ENCODE measurements around the gene G6PC3.
"Not testable (repeated sequence)": the region's sequence is repeated elsewhere in the genome, so short reads cannot be mapped to it uniquely, and the experiment has no call there.

Gene G6PC3

DNA sequence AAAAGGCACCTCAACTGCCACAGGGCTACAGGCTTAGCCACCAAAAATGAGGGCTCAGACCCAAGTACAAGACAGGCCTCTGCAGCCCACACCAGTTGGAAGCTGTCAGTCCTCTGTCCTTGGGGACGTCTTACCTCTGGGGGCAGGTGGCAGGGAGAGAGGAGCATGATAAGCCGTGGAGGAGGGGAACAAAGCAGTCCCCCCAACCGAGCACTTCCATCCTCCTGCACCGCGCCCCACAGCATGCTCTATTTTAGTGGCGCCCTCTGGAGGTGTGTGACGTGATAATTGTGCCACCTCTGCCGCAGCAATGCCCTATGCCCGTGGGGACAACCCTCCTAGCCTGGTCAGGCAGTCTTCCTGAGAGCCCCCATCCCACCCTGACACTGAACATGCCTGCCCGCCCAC is 13.6 kb downstream of the G6PC3 start:
- DNase-seq (ENCODE audit: low read depth) = peak; percentile 60

DNA sequence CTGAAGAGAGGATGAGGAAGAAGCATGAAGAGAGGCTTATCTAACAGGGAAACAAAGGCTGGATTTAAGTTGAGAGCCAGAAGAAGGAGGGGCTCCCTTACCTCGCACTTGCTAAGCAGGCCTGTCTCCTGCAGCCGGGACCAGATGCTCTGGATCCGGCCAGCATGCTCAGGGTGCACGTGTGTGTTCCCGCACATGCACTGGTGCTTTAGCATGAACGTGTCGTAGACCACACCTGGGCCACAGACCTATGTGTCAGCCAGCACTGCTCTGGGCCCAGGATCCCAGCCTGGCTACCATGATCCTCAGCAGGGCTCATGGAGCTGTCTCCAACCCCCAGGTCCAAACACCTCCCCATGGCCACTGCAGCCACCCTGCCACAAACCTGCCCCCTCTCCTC is 14.4 kb downstream of the G6PC3 start:
- DNase-seq (ENCODE audit: low read depth) = no peak

DNA sequence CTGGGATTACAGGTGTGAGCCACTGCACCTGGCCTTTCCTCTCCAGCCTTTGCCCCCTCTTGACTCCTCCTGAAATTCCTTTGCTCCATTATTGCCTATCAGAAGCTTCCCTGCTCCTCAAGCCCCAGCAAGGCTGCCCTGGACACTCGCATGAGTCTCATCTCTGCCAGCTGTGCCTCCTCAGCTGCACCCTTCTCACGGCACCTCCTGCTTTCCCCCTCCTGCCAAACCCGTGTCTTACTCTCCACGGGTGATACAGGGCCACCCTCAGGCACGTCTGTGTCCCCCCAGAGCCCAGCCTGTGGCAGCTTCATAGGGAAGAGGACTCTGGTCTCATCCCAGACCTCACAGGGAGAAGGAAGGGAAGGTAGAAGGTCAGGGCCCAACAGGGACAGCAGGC is 15.4 kb downstream of the G6PC3 start:
- no peak for DNase-seq (ENCODE audit: low read depth)

DNA sequence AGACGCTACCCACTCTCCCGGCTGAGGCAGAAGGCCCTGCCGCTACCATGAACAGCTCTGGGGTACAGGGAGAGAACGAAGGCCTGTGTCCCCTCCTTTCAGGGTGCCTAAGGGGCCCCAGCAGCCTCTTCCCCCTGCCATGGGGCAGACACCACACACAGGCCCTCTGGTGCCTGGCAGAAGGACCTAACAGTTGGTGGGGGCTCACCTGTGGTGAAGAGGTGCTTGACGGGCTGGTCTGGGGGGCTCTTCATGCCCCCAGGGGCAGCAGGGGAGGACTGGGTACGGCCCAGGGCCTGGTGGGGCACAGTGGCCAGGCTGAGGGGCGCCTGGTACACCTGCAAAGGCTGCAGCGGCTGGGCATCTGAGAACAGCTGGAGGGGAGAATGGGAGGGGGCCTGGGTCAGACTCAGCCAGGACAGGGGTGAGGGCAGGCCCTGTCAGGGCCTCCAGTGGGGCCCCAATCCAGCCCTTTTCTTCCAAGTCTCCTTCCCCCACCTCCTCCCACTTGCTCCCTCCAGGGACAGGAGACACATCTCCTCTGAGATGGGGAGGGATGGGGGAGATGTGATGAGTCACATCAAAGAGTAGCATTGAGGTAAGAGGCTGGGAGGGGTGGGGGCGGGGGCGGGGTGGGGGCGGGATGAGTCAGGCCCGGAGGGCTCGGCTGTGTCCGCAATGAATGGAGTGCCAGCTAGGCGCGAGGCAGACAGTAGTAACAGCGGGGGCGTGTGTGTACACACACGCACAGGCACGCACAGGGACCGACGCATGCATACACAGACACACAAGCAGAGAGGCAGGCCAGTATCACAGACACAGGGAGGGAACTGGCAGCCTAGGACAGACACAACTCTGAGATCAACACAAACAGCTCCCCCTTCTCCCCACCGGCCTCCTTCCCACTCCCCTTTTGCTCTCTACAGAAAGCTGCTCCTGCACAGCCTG is 16.1 kb downstream of the G6PC3 start:
- DNase-seq (ENCODE audit: low read depth) = peak; percentile 96

DNA sequence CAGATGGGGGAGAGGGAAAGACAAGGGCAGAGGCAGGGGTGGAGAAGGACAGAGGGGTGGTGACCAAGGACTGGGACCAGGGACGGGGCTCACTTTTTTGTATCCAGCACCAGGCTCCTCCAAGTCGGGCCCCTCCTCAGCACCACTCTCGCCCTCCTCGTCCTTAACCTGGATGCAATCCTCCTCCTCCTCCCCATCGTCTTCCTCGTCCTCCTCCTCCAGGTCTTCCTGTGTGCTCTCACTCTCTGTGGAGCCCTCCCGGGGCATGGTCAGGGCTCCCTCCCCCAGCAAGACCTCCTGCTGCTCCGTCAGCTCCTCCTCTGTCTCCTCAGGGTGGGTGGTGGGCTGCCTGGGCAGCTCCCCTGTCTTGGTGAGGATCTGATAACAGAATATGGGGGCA is 16.8 kb downstream of the G6PC3 start:
- no peak for DNase-seq (ENCODE audit: low read depth)

DNA sequence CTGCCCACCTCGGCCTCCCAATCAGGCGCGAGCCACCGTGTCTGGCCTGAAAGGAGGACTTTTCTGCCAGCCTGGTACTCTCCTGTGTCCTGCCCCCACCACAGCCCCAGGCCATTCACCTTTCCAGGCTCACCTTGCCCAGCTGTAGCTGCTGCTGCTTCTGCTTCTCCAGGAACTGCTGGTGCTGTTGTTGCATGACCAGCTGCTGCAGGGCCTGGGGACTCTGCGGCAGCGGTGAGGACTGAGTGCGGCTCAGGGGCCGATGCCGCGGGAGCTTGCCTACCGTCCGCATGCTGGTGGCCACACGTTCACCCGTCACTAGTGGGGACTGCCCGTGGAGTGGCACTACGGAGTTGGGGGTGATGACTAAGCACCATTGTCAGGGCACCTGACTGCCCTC is 17.7 kb downstream of the G6PC3 start:
- DNase-seq (ENCODE audit: low read depth) = no peak

DNA sequence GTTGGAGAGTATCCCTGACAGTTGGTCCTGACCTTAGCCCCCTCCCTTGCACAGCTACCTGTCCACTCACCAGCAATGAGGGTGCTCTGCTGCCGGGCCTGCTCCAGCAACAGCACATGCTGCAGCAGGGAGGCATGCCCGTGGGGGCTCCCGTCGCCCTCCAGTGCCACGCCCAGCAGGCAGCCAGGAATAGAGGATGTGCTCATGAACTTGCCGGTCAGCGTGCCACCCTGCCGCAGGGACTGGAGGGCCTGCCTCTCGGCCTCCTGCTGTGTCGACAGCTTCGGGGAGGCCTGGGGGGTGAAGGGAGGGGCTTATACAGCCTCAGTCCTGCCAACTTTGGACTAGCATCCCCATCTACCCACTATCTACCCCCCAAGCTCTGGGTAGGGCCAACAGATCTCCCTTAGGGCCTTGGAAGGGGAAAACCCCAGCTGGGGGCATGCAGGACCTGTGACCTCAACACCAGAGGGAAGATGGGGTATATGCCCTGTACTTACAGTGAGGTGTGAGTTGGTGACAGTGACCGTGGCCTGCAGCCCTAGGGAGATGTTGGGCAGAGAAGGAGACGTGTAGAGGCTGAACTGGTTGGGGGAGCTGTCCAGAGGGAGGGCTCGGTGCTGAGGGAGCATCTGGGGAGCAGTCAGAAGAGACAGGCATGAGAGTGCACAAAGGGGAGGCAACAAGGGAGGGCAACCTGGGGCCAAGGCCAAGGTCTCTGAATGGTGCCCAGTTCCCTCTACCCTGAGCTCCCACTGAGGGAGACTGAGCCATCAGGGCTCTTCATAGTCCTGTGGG is 20.9 kb downstream of the G6PC3 start:
- DNase-seq (ENCODE audit: low read depth) = no peak

DNA sequence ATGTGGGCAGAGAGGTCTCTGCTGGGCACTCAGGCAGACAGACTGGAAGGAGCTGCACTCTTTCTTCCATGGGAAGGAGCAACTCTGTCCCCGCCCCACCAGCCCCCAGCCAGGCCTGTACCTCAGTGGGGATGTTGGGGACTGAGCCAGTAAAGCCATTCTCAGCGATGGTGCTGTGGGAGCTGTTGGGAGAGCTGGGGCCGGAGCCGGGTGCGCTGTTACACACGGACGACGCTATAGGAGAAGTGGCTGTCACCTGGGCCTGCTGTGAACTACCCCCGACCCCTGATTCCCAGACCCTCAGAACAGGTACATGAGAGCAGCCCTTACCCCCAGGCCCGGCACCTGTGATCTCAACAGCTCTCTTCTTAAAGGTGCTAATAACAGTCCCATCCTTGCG is 21.5 kb downstream of the G6PC3 start:
- DNase-seq (ENCODE audit: low read depth) = no peak

DNA sequence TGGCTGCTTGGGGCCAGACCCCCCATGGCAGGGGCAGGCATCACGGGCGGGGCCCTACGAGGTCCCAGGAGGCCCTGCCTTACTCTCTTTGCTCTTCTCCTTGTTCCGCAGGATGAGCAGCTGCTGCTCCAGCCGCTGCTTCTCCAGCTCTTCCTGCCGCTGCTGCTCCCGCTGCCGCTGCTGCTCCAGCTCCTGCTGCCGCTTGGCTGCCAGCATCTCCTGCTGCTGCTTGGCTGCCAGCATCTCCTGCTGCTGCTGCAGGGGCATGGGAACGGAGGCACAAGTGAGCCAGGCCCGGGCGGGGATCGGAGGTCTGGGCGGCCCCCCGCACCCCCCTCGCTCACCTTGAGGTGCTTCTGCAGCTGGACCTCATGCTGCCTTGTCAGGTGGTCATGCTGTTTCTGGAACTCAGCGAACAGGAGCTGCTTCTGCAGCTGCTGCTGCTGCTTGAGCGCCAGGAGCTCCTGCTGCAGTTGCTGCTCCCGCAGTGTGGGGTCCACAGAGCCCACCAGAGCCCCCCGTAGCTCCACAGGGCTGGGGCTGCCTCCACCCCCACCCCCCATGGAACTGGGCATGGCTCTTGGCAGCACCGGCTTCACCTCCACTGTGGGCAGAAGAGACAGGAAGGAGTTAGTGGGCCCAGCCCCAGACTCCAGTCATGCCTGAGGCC is 22.8 kb downstream of the G6PC3 start:
- DNase-seq (ENCODE audit: low read depth) = no peak

DNA sequence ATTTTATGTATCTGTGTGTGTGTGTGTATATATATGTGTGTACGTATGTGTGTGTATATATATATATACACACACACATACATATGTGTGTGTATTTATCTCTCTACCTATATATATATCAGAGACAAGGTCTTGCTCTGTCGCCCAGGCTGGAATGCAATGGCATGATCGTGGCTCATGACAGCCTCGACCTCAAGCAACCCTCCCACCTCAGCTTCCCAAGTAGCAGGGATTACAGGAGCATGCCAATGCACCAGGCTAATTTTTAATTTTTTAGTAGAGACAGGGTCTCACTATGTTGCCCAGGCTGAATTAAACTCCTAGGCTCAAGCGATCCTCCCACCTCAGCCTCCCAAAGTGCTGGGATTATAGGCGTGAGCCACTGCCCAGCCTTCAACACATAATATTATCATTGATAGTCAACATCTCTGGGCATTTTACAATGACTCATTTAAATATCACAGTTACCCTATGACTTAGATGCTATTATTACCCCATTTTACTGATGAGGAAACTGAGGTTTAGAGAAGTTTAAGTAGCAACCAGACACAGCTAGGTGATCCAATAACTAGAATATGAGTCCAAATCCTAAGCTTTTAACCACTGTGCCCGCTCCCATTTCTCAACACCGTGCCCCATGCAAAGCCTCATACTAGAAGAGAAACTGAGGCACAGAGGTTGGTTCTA is 24.3 kb downstream of the G6PC3 start:
- DNase-seq (ENCODE audit: low read depth) = no peak

DNA sequence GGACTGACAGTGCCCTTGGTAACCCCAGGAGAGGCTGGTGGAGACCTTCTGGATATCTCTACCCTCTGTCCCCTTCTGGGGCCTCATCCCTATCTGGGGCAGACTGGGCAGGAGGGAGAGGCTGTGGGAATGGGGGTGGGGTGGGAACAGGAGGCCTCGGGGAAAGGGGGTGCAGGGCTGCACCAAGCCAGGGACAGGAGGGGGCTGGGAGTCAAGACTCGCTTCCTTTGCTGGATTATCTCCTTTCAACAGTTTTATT is 24.8 kb downstream of the G6PC3 start:
- no peak for DNase-seq (ENCODE audit: low read depth)

DNA sequence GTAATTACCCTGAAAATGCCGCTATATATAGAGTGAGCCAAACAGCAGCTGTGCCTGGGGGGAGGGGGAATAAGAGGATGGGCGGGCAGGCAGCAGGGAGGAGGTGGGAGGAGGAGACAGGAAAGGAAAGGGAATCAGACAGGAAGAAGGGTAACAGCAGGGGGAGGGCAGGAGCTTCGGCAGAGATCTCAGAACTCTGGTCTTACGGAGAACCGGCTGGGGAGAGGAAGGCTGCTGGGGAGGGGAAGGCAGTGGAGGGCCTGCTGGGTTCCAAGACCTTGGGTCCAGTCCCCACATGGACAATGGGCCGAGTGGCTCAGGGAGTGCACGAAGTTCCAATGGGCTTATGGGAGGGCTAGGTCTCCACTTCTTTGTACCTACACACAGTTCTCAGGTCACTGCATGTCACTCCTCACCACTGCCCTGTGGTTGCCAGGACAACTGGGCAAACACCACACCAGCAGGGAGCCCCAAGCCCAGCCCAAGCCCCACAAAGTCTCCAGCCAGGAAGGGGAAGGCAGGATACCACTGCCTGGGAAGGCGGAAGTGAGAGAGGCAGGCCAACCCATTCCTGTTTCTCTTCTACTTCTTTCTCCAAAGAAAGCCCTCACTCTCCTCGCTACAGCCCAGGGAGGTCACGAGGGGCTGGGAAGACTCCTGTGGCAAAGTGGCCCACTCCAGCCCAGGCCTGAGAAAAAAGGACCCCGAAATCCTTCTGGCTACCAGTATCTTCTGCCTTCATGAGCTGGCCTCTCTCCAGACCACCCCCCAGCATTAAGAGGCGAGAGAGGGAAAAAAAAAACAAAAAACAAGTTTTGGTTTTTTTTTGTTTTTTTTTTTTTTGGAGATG is 25.3 kb downstream of the G6PC3 start:
- DNase-seq (ENCODE audit: low read depth) = peak; percentile 94

DNA sequence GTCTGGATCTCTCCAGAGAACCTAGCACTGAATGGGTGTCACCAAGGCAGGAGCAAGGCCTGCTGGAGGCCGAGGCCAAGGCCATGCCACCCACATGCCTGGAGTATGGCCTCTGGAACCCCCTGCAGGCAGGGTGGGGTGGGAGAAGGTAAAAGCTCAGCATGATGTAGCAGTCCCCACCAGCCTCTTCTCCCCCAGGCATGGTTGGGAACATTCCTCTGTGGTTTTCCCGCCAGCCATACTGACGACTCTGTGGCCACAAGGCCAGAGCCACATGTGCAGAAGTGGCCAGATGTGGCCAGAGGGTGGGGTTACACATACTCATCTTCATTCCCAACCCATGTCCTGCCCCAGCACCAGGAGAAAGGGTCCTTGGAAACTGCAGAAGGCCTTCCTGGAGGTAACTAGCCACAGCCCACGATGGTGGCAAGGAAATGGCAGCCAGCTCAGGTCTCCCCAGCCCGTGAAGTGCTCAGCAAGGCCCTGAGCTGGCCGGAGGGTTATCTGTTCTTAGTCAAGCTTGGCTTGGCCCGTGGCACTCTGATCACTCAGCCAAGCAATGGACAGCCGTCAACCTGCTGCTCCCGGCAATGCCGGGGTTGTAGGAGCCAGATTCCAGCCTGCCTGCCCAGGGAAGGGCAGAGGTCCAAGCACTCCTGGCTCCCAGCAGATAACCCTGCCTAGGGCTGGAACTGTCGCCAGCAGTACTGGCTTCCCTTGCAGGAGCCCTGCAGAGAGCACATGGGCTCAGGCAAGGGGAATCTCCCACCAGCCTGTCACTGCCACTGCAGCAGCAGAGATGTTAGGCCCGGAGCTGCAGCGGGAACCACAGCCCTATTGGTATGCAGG is 26.8 kb downstream of the G6PC3 start:
- peak; percentile 82 for DNase-seq (ENCODE audit: low read depth)

DNA sequence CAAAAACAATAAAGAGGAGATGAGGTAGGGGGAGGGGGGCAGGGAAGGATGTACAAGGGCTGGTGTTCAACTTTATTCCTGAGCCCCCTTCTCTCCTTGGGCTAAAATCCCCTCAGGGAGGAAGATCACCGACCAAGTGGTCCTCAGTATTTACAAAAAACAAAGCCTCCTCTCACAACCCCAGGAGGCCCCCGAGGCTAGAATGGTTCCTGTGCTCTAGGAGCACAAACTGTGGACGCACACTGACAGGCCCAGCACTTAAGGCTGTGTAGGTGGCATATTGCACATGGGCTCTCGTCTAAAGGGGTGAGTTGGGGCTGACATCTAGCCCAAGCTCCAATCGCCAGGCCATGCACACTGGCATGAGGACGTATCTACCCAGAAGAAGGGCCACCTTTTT is 31.3 kb downstream of the G6PC3 start:
- DNase-seq (ENCODE audit: low read depth) = not testable (repeated sequence)

DNA sequence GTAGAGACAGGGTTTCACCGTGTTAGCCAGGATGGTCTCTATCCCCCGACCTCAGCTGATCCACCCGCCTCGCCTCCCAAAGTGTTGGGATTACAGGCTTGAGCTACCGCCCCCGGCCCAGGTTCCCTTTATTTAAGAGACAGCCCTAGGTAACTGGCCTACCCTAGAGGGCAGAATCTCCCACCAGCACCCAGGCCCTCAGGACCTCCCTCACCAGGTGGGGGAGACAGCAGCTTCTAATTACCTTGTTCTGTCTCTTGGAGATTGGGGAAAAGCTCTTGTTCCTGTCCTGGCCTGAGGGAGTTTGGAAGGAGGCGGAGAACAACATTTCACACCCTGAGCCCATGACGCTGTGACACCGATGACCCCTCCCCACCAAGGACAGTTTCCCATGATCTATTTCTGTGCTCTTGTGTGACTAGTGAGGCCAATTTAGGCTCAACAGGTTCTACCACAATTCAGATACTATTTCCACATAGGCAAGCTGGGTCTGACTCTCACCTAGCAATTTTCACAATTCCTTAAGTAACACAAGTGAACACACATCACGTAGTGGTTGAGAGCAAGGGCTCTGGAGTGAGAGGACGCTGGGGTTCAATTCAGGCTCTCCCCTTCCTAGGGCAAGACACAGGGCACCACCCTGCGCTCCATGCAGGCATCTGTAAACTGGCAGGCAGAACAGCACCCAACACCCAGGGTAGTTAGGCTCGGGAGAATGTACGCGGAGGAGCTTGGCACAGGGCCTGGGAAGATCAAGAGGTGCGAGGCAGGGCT is 32.5 kb downstream of the G6PC3 start:
- DNase-seq (ENCODE audit: low read depth) = no peak

DNA sequence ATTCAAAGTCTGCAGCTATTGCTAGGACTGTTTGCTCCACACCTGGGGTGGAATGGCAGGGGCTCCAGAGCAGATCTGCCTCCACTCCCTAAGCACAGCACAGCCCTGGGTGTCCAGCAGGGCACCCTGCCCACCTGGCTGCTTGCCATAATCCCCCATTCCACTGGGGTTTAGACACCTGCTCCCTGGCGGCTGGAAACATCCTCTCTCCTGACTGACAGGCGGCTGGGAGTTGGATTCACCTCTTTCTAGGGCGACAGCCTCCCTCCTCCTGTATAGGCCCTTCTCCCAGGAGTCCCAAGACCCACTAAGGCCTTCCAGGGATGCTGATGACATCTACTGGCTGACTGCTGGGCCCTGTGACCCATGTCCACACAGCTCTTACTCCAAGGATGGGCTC is 34.9 kb downstream of the G6PC3 start:
- no peak for DNase-seq (ENCODE audit: low read depth)

DNA sequence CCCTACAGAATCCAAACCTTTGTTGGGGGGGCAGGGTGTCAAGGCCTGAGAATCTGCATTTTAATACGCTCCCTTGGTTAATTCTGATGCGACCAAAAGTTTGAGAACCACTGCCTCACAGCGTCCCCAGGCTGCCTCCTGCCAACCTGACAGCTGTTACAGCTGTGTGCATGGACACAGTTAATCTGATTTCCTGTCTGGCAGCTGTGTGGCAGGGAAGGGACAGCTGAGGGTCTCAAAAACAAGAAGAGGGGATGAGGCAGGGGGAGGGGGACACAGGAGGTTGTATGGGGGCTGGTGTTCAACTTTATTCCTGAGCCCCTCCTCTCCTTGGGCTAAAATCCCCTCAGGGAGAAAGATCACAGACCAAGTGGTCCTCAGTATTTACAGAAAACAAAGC is 35.4 kb downstream of the G6PC3 start:
- DNase-seq (ENCODE audit: low read depth) = no peak

DNA sequence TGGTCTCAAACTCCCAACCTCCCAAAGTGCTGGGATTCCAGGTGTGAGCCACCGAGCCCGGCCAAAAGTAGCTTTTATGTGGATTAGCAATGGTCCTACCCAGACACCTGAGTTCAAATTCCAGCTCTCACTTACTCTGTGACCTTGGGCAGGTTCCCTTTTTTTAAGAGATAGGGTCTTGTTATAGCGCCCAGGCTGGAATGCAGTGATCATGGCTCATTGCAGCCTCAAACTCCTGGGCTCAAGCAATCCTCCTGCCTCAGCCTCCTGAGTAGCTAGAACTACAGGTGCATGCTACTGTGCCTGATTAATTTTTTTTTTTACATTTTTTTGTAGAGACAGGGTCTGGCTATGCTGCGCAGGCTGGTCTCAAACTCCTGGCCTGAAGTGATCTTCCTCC is 36.3 kb downstream of the G6PC3 start:
- no peak for DNase-seq (ENCODE audit: low read depth)

DNA sequence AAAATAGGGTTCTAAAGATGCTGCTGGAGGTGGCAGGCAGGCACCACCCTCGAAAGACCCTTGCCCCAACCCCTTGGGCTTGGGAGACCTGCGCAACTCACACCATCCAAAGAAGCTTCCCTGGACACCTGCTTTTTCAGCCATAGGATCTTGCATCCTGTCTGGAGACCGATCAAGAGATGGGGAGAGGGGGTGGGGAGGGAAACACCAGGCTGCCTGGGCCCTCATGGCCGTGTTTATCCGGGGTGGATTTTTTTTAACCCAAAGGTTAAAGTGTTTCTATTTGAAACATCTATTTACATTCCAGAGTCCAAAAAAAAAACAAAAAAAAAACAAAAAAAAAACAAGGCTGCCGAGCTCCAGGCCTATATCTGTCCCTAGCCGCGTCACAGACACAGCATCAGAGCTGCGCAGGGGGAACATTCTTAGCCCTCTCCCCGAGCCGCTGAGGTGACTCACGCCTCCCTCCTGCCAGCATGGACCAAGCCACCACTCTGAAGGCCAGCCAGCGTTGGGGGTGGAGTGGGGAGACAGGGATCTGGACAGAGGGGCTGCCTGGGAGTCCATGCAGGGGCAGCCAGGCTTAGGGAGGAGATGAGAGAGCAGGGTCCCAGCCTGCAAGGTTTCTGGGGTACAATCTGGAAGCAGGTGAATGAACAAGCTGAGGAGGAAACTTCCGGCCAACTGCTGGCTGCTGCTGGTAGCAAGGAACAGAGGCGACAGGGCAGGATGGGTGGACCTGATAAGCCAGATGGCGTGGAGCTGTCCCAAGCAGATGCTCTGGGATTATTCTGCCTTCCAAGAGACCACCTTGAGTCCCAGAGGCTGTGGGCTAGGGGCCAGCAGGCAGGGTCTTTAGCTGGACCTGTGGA is 38.1 kb downstream of the G6PC3 start:
- peak; percentile 96 for DNase-seq (ENCODE audit: low read depth)
